ENCODE results near the gene IDS.
"Not testable (repeated sequence)": the region's sequence is repeated elsewhere in the genome, so short reads cannot be mapped to it uniquely, and the experiment has no call there.

The IDS gene

GRCh38 chrX:149526318-149527033 is 21.4 kb upstream of the IDS start:
- not testable (repeated sequence) for DNase-seq

DNA sequence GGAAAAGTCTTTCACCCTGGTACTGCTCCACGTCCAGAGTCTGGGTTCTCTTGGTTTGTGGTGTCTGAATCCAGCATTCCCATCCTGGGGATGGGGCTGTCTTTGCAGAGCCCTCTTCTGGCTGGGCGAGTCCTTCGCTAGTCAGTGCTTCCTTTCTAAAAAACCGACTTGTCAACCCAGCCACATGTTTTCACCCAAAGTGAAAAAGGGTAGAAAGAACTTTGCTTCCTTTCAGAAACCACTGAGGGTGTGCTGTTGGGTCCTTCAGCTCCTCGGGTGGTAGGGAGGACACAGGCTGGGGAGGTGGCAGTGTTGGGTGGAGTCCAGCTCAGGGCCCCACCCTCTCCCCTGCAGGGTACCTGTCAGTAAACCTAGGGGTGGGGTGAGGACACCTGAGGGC is 20.8 kb upstream of the IDS start:
- peak; percentile 31 for DNase-seq

GRCh38 chrX:149525389-149525788 is 20.3 kb upstream of the IDS start:
- peak; percentile 77 for DNase-seq

GRCh38 chrX:149522916-149523315 is 17.8 kb upstream of the IDS start:
- DNase-seq = no peak

DNA sequence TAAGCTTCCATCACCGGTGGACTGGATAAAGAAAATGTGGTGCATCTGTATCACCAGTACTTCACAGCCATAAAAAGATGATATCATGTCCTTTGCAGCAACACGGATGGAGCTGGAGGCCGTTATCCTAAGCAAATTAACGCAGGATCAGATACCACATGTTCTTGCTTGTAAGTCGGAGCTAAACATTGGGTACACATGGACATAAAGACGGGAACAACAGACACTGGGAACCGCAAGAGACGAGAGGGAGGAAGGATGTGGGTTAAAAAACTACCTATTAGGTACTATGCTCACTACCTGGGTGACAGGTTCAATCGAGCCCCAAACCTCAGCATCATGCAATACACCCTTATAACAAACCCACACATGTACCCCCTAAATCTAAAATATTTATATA is 16.3 kb upstream of the IDS start:
- DNase-seq = no peak

DNA sequence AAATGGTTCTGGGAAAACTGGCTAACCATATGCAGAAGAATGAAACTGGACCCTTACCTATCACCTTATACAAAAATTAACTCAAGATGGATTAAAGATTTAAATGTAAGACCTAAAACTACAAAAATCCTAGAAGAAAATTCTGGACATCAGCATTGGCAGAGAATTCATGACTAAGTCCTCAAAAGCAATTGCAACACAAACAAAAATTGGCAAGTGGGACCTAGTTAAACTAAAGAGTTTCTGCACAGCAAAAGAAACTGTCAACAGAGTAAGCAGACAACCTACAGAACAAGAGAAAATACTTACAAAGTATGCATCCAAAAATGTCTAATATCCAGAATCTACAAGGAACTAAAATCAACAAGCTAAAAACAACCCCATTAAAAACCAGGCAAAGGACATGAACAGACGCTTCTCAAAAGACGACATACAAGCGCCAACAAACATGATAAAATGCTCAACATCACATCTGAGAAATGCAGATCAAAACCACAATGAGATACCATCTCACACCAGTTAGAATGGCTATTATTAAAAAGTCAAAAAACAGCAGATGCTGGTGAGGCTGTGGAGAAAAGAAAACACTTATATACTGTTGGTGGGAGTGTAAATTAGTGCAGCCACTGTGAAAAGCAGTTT is 15.7 kb upstream of the IDS start:
- not testable (repeated sequence) for DNase-seq

- DNase-seq = no peak
Measured at GRCh38 chrX:149518236-149518635, 13.1 kb upstream of the IDS start.

DNA sequence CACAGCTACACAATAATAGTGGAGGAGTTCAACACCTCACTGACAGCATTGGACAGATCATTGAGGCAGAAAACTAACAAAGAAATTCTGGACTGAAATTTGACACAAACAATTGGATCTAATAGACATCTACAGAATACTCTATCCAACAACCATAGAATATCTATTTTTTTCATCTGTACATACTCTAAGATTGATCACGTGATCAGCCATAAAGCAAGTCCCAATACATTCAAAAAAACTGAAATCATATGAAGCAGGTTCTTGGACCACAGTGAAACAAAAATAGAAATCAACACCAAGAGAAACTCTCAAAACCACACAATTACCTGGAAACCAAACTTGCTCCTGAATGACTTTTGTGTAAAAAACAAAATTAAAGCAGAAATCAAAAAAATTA is 12.2 kb upstream of the IDS start:
- no peak for DNase-seq

GRCh38 chrX:149516604-149517003 is 11.5 kb upstream of the IDS start:
- no peak for DNase-seq

DNA sequence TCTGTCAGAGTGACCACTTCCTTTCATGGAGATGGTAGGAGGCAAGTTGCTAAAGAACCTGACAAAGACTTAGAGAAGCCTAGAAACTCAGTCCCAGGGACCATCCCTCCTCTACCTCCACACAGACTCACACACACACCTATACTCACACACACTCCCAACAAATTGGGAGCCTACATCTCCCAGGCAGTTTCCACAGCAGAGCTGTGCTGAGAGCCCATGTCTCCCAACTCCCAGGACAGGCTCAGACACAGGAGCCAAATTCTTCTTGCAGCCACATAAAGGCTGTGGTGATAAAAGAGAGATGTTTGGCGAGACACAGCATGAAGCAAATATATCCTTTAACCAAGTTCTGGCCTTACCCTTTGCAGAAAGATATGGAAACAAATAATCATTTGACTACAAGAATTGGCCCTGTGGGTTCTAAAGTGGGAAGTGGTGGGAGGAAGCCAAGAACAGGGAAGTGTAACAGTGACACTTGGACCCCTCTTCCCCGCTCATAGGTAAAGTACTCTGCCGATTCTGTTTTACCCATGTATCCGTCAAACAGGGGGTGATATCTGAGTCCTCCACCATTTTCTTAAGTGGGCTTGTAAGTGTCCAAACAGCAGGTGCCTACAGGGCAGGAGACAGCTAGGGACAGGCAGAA is 11.0 kb upstream of the IDS start:
- no peak for DNase-seq

DNA sequence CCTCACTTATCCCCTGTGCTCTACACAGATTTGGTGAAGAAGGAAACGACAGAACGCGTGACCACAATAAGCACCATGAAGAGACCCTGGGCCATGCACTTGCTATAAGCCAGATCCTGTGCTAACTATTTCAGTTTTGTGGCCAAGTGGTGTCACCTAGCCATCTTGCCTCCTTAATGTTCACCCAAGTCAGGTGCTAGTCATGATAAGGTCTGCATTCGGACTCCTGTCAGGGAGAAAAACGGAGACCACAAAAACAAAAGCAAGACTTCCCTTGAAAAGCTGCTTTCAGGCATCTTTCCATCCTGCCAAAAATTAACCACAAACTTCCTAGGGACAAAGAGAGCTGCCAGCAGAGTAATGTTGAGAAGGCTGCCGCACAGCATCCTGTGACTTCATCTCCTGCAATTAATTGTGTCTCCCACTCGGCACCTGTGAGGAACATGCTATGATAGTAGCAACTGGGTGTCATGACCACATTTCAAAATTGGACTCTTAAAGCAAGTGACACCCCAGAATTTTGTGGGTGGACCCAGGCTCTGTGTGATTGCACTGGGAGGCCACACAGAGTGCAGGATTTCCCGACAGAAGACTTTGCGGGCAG is 8.8 kb upstream of the IDS start:
- no peak for DNase-seq

DNA sequence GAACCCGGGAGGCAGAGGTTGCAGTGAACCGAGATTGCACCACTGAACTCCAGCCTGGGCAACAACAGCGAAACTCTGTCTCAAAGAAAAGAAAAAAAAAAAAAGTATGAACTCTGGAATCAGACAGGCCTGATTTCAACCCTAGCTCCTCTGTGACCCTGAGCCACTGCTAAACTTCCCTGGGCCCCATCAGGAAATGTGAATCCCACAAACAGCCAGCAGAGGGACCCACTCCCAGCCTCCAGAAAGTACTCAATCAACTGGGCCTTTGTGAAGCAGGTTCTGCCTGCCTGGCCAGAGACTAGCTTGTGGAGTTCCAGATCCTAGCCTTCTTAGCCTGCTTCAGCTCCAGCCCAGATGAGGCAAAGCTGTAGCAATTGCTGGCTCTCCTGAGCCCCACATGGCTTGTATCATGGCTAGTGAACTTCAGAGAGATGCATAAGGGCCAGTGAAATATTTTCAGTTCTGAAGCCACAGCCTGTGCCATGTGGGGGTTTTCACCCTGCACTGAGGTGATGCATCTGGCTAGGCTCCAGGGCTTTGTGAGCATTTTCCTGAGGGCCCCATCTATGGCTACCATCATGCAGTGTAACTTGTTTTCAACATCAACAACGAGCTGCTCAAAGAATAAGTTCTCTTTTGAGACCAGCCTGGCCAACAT is 7.2 kb upstream of the IDS start:
- peak; percentile 50 for DNase-seq

GRCh38 chrX:149511081-149511480 is 6.0 kb upstream of the IDS start:
- no peak for DNase-seq

DNA sequence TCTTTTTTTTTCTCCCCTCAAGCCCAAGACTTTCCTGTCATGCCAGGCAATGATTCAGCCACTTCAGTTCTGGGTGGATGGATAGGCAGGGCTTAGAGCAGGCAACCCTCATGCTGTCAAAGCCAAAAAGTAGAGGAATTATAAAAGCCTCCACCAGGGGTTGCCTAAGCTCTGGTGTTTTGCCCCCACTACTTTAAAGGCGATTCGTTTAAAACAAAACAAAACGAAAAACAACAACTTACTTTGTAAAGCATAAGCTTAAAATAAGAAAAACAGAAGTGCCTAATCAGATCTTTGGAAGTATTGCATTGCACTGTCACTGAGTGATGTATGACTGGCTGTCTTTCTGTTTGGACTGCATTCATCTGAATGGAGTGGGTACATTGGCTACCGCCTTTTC is 5.3 kb upstream of the IDS start:
- DNase-seq = no peak

DNA sequence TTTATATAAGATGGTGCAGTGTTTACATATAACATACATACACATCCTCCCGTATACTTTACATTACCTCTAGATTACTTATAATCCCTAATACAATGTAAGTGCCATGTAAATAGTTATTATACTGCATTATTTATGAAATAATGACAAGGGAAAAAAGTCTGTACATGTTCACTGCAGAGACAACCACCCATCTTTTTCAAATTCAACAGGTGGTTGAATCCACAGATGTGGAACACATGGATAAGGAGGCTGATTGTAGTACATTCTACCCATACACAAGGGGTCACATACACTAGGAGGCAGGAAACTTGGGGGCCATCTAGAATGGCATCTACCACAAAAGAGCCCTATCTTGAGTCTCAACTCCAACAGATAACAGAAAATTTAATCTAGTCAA is 3.4 kb upstream of the IDS start:
- no peak for DNase-seq

DNA sequence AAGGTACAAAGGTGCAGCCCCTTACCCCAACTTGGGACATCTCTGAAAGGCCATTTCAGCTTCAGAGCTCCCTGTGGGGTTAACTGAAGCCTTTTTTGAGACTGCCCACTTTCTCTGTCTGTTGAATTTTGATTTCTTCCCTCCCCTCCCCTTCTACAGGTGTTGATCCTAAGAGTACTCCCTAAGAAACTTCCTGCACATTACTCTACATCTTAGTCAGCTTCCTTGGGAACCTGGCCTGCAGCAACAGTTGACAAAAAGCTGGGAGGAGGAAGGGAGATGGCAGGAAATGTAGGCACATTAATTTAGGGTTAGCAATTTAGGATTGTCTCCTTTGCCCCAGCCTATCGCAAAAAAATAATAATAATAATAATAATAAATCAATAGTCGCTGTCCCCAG is 1.2 kb upstream of the IDS start:
- DNase-seq = no peak

- no peak for DNase-seq
Measured at GRCh38 chrX:149505671-149506070, 565 bp upstream of the IDS start.

- peak; percentile 71 for DNase-seq
Measured at GRCh38 chrX:149504226-149504914, 736 bp downstream of the IDS start.

DNA sequence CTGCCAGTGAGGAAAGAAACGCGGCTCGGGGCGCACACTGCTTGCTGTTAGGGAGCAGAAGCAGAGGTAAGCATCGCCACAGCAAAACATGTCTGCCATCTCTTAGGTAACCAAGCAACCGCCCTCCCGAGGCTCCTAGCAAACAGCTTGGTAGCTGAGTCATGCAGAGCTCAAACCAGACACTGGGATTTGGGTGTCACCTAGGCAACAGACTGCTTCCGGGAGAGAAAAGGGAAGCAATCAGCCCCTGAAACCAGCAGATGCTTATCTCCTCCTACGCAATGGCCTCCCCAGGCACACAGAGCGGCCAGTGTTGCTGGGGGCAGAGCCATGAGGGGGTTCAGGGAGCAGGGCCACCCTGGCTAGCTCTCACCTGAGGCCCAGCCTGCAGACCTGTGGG is 1.7 kb downstream of the IDS start:
- peak; percentile 73 for DNase-seq

GRCh38 chrX:149502923-149503322 is 2.2 kb downstream of the IDS start:
- not testable (repeated sequence) for DNase-seq

DNA sequence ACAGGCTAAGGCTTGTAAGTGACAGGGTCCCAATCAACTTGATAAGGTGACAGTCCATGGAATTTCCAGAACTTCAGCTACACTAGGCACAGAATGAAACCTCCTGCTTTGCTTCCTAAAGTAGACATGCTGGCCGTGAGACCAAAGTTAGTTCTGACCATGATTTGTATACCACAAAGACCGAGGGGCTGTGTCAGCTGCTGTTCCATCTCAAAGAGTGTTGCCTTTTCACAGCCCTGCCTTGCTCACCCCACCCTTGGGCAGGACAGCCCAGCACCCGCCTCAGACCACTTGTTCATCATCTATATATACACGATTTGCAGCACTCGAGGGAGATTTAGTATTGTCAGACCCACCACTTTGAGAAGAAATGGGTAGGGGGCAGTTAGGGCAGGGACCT is 5.3 kb downstream of the IDS start:
- DNase-seq = no peak

- no peak for DNase-seq
Measured at GRCh38 chrX:149498767-149499166, 6.3 kb downstream of the IDS start.

DNA sequence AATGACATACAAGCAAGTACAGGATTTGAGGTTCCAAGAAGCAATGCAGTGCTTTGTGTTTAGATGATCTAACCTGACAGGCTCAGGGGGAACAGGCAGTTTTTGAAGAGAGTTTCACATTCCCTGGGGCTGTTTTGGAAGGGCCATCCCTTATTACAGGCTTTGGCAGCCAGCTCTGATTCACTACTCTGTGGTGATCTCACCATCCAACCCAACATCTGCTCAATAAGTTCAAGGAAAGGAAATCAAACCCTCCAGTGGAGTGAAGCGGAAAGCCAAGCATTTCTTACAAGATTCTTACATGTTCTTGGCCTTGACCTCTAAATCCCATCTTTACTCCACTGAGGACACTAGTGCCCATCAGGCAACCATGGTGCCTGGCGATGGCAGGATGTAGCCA is 7.5 kb downstream of the IDS start:
- no peak for DNase-seq

All from NCI-H69 (cell line).